ENCODE results near the gene PDRG1. TPM values are rescaled to one million over a fixed set of nuclear protein-coding genes. Genes with fewer than 3 reads are reported as not detected.

PDRG1 gene

GRCh38 chr20:31896049-31896448, 55.8 kb downstream of the PDRG1 start:
- Histone ChIP-seq H3K23ac (ENCODE audit: low read length) (no peak overlapping the region), H2AK5ac (ENCODE audit: low read length) (no peak overlapping the region), H3K4me3 (ENCODE audit: low read length) (no peak overlapping the region), H3K4me1 (ENCODE audit: control insufficient read depth, low read depth, low read length) (peaks cover 3% of the 10 kb centered on the region), H3K4me2 (ENCODE audit: low read length) (no peak overlapping the region), H4K8ac (ENCODE audit: low read depth, low read length) (no peak overlapping the region), H4K5ac (ENCODE audit: low read length) (no peak overlapping the region), H3K27ac (ENCODE audit: low read depth, low read length) (no peak overlapping the region), H3K79me2 (ENCODE audit: control insufficient read depth, insufficient read depth, low read length) (no peaks in the 10 kb centered on the region), H2BK120ac (ENCODE audit: low read depth, low read length) (no peak overlapping the region), H3K79me1 (ENCODE audit: low read length) (no peaks in the 10 kb centered on the region), H3K27me3 (ENCODE audit: insufficient read depth, low read length, poor library complexity) (no peaks in the 10 kb centered on the region), H3K36me3 (ENCODE audit: control insufficient read depth, insufficient read depth, low read length) (no peaks in the 10 kb centered on the region), H3K18ac (ENCODE audit: low read length) (no peak overlapping the region), H2BK5ac (ENCODE audit: low read length) (no peak overlapping the region), H2BK15ac (replicated peaks; ENCODE audit: low read depth) (no peak overlapping the region), H3K4ac (ENCODE audit: low read depth, low read length) (no peak overlapping the region), H3K56ac (ENCODE audit: low read length) (no peak overlapping the region), H3K9ac (ENCODE audit: low read length) (no peak overlapping the region)
- no peak for DNase-seq
- no CpG with 5 or more reads among the region's 9 CpGs for WGBS (ENCODE audit: extremely low coverage, insufficient coverage, low lambda C conversion rate)

- H3K79me1 ChIP-seq (ENCODE audit: low read length) = no peaks in the 10 kb centered on the region
- H3K36me3 ChIP-seq (ENCODE audit: control insufficient read depth, insufficient read depth, low read length) = no peaks in the 10 kb centered on the region
- H3K79me2 ChIP-seq (ENCODE audit: control insufficient read depth, insufficient read depth, low read length) = no peaks in the 10 kb centered on the region
- no peak overlapping the region for H3K27ac ChIP-seq (ENCODE audit: low read depth, low read length)
- no peak overlapping the region for H2BK15ac ChIP-seq (replicated peaks; ENCODE audit: low read depth)
- no peaks in the 10 kb centered on the region for H3K27me3 ChIP-seq (ENCODE audit: insufficient read depth, low read length, poor library complexity)
- no peak overlapping the region for H3K18ac ChIP-seq (ENCODE audit: low read length)
- H2BK5ac ChIP-seq (ENCODE audit: low read length) = no peak overlapping the region
- H3K4me2 ChIP-seq (ENCODE audit: low read length) = no peak overlapping the region
- H3K4me3 ChIP-seq (ENCODE audit: low read length) = no peak overlapping the region
- no peak overlapping the region for H2AK5ac ChIP-seq (ENCODE audit: low read length)
- no peak overlapping the region for H2BK120ac ChIP-seq (ENCODE audit: low read depth, low read length)
- H4K5ac ChIP-seq (ENCODE audit: low read length) = no peak overlapping the region
- peaks cover 3% of the 10 kb centered on the region for H3K4me1 ChIP-seq (ENCODE audit: control insufficient read depth, low read depth, low read length)
- peak overlapping the region; percentile 7 for H3K4ac ChIP-seq (ENCODE audit: low read depth, low read length)
- H4K8ac ChIP-seq (ENCODE audit: low read depth, low read length) = no peak overlapping the region
- H3K23ac ChIP-seq (ENCODE audit: low read length) = no peak overlapping the region
- peak; percentile 55 for DNase-seq
- no CpG with 5 or more reads among the region's 8 CpGs for WGBS (ENCODE audit: extremely low coverage, insufficient coverage, low lambda C conversion rate)
- no peak overlapping the region for H3K9ac ChIP-seq (ENCODE audit: low read length)
- no peak overlapping the region for H3K56ac ChIP-seq (ENCODE audit: low read length)
These were observed 56.7 kb downstream of the PDRG1 start for GRCh38 chr20:31894980-31895675.

Small RNAs within 50 kb of the gene (small RNA-seq; reads per million reads assigned to genes)
- not detected for gene RNU1-94P (ENCODE audit: insufficient read depth)
